Psoas muscle (tissue), 8 donors: ENCODE measurements around the gene ZNF414. TPM values are rescaled to one million over a fixed set of nuclear protein-coding genes. Genes with fewer than 3 reads are reported as not detected.
A peak's percentile ranks its signal among the peaks of the same experiment; 100 is the strongest.

Experiments used
- ATAC-seq, 4 donors: fragments of 200-7000 bp; cut with Tn5 transposase; one replicate each; pipeline ENCODE4 v1.9.1; 2020; ENCODE audit warnings: moderate library complexity in 3 of 4, mild to moderate bottlenecking in 2 of 4
- DNase-seq, 2 donors: peaks; one replicate each; pipeline ENCODE4 v3.0.0-alpha.2; 2020
- H3K27ac ChIP-seq: fragments of 200-600 bp; one replicate; pipeline ENCODE4 v1.8.0; 2022
- H3K27me3 ChIP-seq, 3 donors: fragments of 200-600 bp in 1 of 3; one replicate each; pipeline versions ENCODE4 v1.6.1 to v1.8.0; 2013 to 2022; ENCODE audit warnings: low read length in 2 of 3, mild to moderate bottlenecking in 2 of 3, moderate library complexity in 1 of 3; ENCODE audit not compliant: insufficient read depth in 3 of 3
- H3K36me3 ChIP-seq, 2 donors: fragments of 200-600 bp in 1 of 2; one replicate each; pipeline versions ENCODE4 v1.6.1 to v1.8.0; 2013 to 2022; ENCODE audit warnings: low read depth in 1 of 2, mild to moderate bottlenecking in 1 of 2, moderate library complexity in 1 of 2; ENCODE audit not compliant: insufficient read depth in 1 of 2
- H3K4me1 ChIP-seq: fragments of 200-600 bp; one replicate; pipeline ENCODE4 v1.8.0; 2022
- H3K4me3 ChIP-seq: fragments of 200-600 bp; one replicate; pipeline ENCODE4 v1.8.0; 2022; ENCODE audit warnings: mild to moderate bottlenecking
- H3K9me3 ChIP-seq: fragments of 200-600 bp; one replicate; pipeline ENCODE4 v1.8.0; 2022
- WGBS, 3 donors: extraction: QIAGEN DNeasy Blood & Tissue Kit; methylation state at CpG; one replicate each; pipeline versions ENCODE4 v1.1.6 to v1.1.7; 2013; 5-methylcytosine and 5-hydroxymethylcytosine counted together
- intact Hi-C, 2 donors: fragments of 100-400 bp; cut with DNase I; formaldehyde crosslinking; loops; one replicate each; pipeline versions ENCODE4 v1.11.0 to v1.14.2; 2022
- polyA plus RNA-seq, 3 donors: library from polyadenylated mRNA; stranded (reverse); fragments of 200-250 nt; gene quantifications; one replicate each; pipeline ENCODE4 v1.2.3, GENCODE V29; 2013
- total RNA-seq, 4 donors: library from RNA; stranded (reverse); fragmentation: NEBNext Ultra II Directional in 2 of 4; extraction: Animal tissue kit (Norgen Biotek cat#: 25700) in 2 of 4; gene quantifications; one replicate each; pipeline versions ENCODE4 v1.2.1 to v1.2.4, GENCODE V29; 2021 to 2023
- TF ChIP-seq, protein P1 (sequence below): fragments of 200-600 bp; IDR thresholded peaks from one replicate; pipeline ENCODE4 v1.8.0; 2022; ENCODE audit warnings: antibody characterized with exemption
- donor health status: healthy with polysubstance abuse.
- donor health status: DM: no; HTN: no; CAD: no; lungs with moderate emphysema.
- donor health status: Bipolar disorder and iron deficiency.
- donor health status: healthy.
- donor health status: DM: yes; HTN: yes; CAD: no.
- donor health status: DM: no; HTN: no; CAD: no.
- donor health status: DM: no; HTN: no; CAD: no.
- donor health status: DM: yes; HTN: yes; CAD: no.

Gene ZNF414
- total and polyA plus RNA-seq, 7 donors = 10.4 to 21.6 (median 17.8) TPM

DNA sequence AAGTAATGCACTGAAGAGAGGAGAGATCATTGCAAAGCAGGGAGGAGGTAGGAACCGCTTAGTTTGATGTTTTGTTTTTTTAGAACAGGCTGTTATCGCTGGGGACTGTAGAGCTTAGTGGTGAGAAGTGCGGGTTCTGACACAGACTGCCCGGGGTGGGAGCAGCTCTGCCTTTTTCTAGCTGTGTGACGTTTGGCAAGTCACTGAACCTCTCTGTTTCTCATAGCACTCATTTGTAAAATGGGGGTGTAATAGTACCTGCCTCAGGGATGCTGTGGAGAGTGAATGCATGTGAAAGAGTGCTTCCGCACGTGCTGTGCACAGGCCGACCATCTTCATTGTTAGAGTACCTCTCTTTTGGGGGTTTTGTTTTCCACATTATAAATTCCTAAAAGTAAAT is 30.8 kb downstream of the ZNF414 start:
- intact Hi-C loops = no loop called here
- WGBS, 3 donors = 89 to 92% (median 89%) methylated on average over 8 of the region's 8 CpGs
- no peak overlapping the region for H3K4me3 ChIP-seq
- peaks cover 26% of the 10 kb centered on the region for H3K4me1 ChIP-seq
- no peak overlapping the region for H3K27ac ChIP-seq
- H3K27me3 ChIP-seq = no peaks in the 10 kb centered on the region
- H3K9me3 ChIP-seq = no peaks in the 10 kb centered on the region
- H3K36me3 ChIP-seq = peaks cover 4 to 80% of the 10 kb centered on the region in 2 donors
- DNase-seq = no peak
- TF ChIP-seq, protein P1, sequence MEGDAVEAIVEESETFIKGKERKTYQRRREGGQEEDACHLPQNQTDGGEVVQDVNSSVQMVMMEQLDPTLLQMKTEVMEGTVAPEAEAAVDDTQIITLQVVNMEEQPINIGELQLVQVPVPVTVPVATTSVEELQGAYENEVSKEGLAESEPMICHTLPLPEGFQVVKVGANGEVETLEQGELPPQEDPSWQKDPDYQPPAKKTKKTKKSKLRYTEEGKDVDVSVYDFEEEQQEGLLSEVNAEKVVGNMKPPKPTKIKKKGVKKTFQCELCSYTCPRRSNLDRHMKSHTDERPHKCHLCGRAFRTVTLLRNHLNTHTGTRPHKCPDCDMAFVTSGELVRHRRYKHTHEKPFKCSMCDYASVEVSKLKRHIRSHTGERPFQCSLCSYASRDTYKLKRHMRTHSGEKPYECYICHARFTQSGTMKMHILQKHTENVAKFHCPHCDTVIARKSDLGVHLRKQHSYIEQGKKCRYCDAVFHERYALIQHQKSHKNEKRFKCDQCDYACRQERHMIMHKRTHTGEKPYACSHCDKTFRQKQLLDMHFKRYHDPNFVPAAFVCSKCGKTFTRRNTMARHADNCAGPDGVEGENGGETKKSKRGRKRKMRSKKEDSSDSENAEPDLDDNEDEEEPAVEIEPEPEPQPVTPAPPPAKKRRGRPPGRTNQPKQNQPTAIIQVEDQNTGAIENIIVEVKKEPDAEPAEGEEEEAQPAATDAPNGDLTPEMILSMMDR = no peak
- ATAC-seq = no peak

DNA sequence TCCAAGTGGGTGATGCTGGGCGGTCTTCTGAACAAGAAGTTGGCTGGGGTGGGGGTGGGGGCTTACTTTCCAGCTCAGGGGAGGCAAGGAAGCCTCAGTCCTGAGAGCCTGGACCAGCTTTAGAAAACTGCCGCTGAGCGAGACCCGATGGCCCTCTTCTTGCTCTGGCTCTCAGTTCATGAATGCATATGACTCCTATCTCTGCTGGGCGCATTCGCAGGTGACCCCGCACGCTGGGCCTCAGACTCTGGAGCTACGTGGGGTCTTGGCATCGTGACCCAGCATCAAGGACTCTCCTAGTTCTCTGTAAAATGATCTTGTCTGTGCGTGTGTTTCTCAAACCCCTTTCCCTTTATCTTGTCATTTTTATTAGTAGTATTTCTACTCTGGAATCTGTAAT is 31.3 kb downstream of the ZNF414 start:
- no peak for DNase-seq
- ATAC-seq = no peak
- Histone ChIP-seq H3K27ac (no peak overlapping the region), H3K4me1 (peaks cover 26% of the 10 kb centered on the region), H3K27me3 (no peaks in the 10 kb centered on the region), H3K9me3 (no peaks in the 10 kb centered on the region), H3K36me3 (peaks cover 4 to 80% of the 10 kb centered on the region in 2 donors), H3K4me3 (no peak overlapping the region)
- WGBS, 3 donors = 83 to 92% (median 90%) methylated on average over 11 of the region's 11 CpGs
- intact Hi-C loops = no loop called here
- TF ChIP-seq, protein P1 = no peak

DNA sequence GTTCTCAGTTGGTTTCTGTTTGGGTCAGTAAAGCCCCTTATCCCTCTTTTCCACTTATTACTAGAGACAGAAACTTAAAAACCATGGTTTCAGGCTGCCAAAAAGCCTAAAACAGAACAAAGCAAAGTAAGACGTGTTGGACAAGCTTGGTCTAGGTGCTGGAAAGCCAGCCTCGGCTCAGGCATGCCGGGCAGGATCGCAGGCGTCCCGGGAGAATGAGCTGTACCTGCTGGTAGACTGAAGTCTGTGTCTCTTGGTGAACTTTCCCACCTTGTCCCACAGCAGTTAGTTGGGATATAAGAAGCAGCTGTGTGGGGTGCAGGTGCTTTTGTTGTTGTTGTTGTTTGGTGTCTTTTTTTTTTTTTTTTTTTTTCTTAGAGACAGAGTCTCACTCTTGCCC is 32.4 kb downstream of the ZNF414 start:
- H3K4me3 ChIP-seq = no peak overlapping the region
- no peaks in the 10 kb centered on the region for H3K27me3 ChIP-seq
- peaks cover 4 to 79% of the 10 kb centered on the region in 2 donors for H3K36me3 ChIP-seq
- ATAC-seq = peak in 1 of 4 donors; percentile 35
- no peak overlapping the region for H3K27ac ChIP-seq
- no peaks in the 10 kb centered on the region for H3K9me3 ChIP-seq
- TF ChIP-seq, protein P1 = no peak
- H3K4me1 ChIP-seq = peaks cover 26% of the 10 kb centered on the region
- DNase-seq = no peak
- WGBS, 3 donors = 57 to 81% (median 65%) methylated on average over 6 of the region's 6 CpGs
- intact Hi-C loops = no loop called here

DNA sequence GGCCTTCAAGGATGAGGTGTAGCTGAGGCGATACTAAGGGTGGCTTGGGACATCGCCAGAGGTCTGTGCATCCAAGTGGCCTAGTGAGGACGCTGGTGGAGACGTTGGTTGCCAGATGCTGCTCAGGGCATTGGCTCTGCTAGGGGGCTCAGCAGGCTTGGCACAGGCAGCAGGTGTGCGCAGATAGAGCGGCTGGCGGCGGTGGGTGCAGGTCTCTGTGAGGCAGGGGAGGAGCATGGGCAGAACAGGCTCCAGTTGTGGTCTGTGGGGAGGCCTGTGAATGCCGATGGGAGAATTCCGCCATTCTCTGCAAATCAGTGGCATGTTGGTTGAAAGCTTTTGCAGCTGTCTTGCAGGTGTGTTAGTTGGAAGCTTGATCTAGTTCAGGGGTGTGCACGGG is 32.8 kb downstream of the ZNF414 start:
- 43 to 66% (median 52%) methylated on average over 11 of the region's 11 CpGs for WGBS, 3 donors
- H3K4me3 ChIP-seq = no peak overlapping the region
- intact Hi-C loops = no loop called here
- no peak for DNase-seq
- no peaks in the 10 kb centered on the region for H3K27me3 ChIP-seq
- peaks cover 4 to 79% of the 10 kb centered on the region in 2 donors for H3K36me3 ChIP-seq
- TF ChIP-seq, protein P1 = no peak
- H3K27ac ChIP-seq = no peak overlapping the region
- H3K9me3 ChIP-seq = no peaks in the 10 kb centered on the region
- ATAC-seq = peak in 2 of 4 donors; percentile 14 to 26
- H3K4me1 ChIP-seq = peaks cover 26% of the 10 kb centered on the region

DNA sequence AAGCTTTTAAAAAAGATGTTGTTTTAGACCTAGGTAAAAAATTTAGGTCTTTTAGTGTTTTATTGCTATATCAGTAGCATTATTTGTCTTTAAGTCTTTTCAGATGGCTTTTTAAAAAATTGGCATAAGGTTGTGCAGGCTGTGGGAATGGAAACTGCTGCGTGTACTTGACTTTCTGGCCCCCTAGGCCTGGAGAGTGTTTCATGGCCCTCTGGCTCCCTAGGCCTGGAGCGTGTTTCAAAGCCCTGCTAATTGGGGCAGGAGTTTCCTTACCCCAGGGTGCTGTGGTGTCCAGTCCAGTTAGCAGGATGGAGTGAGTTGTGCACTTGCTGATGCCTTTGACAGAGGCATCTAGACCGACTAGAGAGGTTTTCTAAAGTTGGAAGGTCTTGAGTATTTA is 35.4 kb downstream of the ZNF414 start:
- DNase-seq (no peak), ATAC-seq (no peak)
- Histone ChIP-seq H3K9me3 (no peaks in the 10 kb centered on the region), H3K4me1 (peaks cover 26% of the 10 kb centered on the region), H3K27me3 (no peaks in the 10 kb centered on the region), H3K36me3 (peaks cover 11 to 79% of the 10 kb centered on the region in 2 donors), H3K27ac (no peak overlapping the region), H3K4me3 (no peak overlapping the region)
- TF ChIP-seq, protein P1 = no peak
- intact Hi-C loops = no loop called here
- WGBS, 3 donors = 42 to 68% (median 44%) methylated on average over 3 of the region's 3 CpGs
